DMS53 treated with DMSO at 0.1 percent for 48 hours (cell line): ENCODE data around the gene ZNF75A.

Experiments used
- DNase-seq: peaks from one replicate; lab custom pipeline; 2025; ENCODE audit not compliant: unreplicated experiment; lab: John Stamatoyannopoulos, UW

ZNF75A gene

DNA sequence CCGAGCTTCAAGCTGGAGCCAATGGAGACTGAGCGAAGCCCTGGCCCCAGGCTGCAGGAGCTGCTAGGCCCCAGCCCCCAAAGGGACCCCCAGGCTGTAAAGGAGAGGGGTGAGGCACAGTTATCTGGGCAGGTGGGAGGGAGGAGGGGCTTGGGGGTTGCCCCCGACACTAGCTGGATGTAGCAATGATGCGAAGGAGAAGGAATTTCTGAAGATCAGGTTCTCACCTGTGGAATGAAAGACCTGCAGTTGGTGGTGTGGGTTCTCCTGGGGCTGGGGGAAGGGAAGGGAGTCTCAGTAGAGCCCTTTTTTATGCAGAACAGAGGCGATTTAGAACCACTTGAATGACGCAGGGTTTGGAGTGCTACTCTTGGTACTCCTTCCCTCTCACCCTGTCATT is 20.2 kb upstream of the ZNF75A start:
- no peak for DNase-seq

DNA sequence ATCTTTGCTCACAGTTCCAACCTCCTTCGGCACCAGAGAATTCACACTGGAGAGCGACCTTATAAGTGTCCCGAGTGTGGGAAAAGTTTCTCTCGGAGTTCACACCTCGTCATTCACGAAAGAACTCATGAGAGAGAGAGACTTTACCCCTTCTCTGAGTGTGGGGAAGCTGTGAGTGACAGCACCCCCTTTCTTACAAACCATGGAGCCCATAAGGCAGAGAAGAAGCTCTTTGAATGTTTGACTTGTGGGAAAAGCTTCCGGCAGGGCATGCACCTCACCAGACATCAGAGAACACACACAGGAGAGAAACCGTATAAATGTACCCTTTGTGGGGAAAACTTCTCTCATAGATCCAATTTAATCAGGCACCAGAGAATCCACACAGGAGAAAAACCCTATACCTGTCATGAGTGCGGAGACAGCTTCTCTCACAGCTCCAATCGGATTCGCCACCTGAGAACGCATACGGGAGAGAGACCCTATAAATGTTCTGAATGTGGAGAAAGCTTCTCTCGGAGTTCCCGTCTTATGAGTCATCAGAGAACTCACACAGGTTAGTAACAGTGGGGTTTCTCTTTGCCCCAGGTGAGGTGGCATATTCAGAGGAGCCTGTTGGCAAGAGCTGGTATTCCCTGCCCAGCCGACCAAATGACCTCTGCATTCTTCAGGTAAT is 15.2 kb upstream of the ZNF75A start:
- DNase-seq: no peak

DNA sequence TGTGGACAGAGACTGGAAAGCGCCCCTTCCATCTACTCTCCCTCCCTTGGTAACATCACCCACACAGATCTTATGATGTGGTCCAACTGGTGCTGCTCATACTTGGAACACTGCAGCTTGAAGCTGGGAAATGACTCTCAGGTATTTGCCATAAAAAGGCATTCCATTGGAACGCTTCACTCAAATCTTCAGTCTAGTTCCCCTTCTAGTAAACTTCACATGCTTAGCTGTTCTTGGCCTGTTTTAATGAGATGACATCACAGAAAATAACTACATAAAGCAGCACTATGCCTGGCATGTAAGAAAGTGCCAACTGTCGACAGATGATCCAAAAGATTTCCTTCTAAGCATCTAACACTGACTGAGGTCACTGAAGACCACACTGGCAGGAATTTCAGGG is 12.7 kb upstream of the ZNF75A start:
- DNase-seq: no peak

DNA sequence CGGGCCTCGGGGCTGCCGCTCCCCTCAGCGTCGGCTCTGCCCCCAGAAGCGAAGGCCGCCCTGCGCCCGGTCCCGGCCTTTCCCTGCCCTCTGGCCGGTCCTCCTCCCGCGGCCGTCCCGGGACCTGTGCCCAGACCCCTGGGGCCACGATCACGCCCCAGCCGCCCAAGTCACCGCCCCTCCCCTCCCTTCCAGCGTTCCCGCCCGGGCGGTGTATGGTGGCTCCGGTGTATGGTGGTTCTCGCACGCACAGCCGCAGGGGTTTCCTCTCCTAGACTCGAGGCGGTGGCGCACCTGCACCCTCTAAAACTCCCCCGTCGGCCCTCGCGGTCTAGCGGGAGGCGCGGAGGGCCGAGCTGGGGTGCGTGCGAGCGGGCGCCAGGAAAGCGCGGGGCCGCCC is 10.1 kb upstream of the ZNF75A start:
- DNase-seq: no peak

- no peak for DNase-seq
These were observed 9.5 kb upstream of the ZNF75A start for GRCh38 chr16:3295783-3296182.

DNA sequence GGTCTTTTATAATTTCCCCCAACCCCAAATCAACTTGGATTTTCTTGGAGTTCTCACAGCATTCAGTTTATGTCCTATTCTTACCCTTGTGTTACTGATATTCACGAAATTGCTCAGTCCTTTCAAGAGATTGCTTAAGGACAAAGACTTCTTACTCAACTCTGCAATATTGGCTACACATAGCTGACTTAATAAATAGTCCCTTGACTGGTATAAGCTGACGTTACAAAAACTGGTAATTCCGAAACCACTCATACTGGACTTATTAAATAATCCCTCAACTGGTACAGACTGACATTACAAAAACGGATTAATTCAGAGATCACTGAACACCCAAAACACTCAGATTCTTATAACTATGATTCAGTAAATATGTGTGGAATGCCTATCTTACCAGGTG is 927 bp upstream of the ZNF75A start:
- DNase-seq: no peak

GRCh38 chr16:3306078-3306477 is 781 bp downstream of the ZNF75A start:
- DNase-seq: no peak

DNA sequence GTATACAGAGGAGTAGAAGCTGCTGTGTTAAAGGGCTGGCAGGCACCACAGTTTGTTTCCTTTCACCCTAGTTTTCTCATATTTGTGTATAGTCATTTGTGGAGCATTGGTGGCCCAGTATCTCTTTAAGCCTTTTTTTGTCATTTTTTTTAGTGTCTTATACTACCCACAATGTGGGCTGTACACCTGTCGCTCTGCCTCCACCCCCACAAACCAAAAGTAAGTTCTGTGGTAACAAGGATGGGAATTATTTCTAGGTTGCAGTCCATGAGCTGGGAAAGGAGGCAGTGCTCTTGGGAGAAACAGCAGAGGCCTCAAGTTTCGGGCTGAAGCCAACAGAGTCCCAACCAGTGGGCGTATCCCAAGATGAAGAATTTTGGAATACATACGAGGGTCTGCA is 6.2 kb downstream of the ZNF75A start:
- no peak for DNase-seq

DNA sequence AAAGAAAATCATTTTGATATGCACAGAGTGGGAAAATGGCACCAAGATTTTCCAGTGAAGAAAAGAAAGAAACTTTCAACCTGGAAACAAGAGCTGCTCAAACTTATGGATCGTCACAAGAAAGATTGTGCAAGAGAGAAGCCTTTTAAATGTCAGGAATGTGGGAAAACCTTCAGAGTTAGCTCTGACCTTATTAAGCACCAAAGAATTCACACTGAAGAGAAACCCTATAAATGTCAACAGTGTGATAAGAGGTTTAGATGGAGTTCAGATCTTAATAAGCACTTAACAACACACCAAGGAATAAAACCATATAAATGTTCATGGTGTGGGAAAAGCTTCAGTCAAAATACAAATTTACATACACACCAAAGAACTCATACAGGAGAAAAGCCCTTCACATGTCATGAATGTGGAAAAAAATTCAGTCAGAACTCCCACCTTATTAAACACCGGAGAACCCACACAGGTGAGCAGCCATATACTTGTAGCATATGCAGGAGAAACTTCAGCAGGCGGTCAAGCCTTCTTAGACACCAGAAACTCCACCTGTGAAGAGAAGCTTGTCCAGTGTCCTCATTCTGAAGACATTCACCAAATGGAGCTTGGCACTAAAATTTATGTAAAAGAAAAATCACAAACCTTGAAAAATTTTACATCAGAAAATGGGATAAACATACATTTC is 12.2 kb downstream of the ZNF75A start:
- no peak for DNase-seq

DNA sequence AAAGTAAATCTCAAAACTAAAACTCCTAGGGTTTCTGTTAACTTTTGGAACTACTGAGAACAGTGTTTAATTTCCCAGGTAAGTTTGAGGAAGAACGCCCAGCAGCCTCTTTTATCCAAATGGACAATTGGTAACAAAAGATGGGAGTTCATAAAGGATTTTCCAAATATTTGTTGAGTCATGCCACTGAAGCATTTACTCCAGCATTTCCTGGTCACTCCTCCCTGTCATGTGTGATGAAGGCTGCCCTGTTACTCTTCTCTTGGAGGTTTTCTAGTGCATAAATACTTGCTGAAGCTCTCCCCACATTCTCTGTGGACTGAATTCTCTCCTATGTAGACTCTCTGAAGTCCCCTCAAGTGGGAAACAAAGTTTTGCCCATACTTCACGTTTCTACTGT is 16.5 kb downstream of the ZNF75A start:
- no peak for DNase-seq

DNA sequence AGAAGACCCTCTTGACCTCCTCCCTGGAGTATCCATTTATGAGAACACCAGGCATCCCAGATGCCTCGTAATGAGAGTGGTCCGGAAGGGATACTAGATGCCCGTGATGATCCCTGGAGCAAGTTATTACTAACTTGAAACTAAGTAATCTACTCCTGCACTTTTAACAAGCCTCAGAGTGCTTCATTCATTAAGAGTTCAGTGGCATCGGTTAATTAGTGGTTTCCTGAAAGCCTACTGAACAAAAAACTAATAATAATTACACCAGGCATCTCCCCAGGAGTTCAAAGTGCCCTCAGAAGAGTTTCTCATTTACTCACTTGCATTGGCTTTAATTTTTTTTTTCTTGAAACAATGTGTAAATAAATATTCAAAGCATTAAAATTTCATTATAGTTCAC is 22.2 kb downstream of the ZNF75A start:
- no peak for DNase-seq

- DNase-seq: no peak
These were observed 22.8 kb downstream of the ZNF75A start for GRCh38 chr16:3328104-3328503.

DNA sequence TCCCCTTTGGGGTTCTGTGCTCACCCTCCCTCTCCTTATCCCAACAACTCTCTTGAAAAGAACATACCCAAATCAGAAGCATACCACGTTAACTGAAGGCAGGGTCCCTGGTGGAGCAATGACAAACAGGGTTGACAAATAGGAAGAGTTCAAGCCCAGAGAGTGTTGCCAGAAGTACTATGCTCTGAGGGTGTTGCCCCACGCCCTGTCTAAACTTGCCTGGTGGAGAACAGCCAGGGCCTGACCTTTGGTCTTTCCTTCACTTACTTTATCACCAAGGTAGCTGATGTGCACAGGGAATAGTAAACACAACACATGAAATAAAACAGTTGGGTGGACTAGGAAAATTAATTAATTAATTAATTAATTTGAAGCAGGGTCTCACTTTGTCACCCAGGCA is 23.3 kb downstream of the ZNF75A start:
- no peak for DNase-seq

GRCh38 chr16:3346041-3346440 is 40.7 kb downstream of the ZNF75A start:
- DNase-seq: no peak

GRCh38 chr16:3347586-3347985 is 42.3 kb downstream of the ZNF75A start:
- DNase-seq: no peak

DNA sequence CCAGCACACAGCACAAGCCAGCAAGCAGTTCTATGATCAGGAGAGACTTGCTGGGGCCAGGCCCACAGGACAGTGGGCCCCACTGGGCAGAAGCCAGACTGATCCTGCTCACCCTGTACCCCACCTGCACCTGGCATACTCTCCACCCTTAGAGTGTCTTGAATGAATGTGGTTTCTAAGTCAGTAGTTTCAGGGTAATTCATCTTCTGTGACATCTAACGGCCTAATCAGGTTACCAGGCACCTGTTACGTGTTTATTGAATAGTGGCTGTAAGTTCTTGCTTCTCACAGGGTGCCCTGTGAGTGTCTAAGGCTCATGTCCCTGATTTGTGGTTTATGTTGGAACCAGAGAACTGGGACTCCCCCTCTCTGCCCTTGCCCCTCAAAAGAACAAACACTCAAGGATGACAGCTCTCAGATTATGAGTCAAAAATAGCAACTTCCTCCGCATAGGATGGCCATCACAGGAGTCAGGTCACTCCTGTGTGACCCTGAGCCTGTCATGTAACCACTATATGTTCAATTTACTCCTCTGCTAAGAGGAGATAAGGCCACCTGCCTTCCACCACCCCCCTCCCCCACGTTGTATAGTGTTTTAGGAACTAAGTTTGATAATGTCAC is 43.4 kb downstream of the ZNF75A start:
- DNase-seq: no peak

GRCh38 chr16:3349175-3349574 is 43.9 kb downstream of the ZNF75A start:
- DNase-seq: no peak

- DNase-seq: no peak
These were observed 50.3 kb downstream of the ZNF75A start, which contains the start of gene OR2C1 for GRCh38 chr16:3355589-3355988. TSS of gene OR2C1 (plus strand) at chr16:3355889. CDS start at chr16:3355941, 52 bp downstream.

- DNase-seq: no peak
These were observed 50.8 kb downstream of the ZNF75A start for GRCh38 chr16:3356118-3356517.

GRCh38 chr16:3358871-3359270 is 53.6 kb downstream of the ZNF75A start:
- no peak for DNase-seq

- no peak for DNase-seq
These were observed 57.6 kb downstream of the ZNF75A start for GRCh38 chr16:3362931-3363330.

DNA sequence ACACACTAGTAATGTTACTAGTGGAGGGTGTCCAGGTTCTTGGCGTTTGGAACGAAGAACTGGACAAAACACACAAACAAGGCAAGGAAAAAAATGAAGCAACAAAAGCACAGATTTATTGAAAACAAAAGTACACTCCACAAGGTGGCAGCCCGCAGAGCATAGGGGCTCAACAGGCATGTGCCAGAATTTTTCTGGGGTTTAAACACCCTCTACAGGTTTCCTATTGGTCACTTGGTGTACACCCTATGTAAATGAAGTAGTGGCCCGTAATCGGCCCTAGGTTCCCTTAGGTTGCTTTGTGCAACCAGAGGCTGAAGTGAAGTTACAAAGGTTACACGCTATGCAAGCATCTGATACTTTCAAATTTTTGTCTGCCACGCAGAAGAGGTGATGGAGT is 58.5 kb downstream of the ZNF75A start:
- DNase-seq: no peak
